ENCODE data around the gene PTK6. TPM values are rescaled to one million over a fixed set of nuclear protein-coding genes. Genes with fewer than 3 reads are reported as not detected.

The PTK6 gene
- total RNA-seq, 1 donor from 2014 or later = 4.9 TPM

DNA sequence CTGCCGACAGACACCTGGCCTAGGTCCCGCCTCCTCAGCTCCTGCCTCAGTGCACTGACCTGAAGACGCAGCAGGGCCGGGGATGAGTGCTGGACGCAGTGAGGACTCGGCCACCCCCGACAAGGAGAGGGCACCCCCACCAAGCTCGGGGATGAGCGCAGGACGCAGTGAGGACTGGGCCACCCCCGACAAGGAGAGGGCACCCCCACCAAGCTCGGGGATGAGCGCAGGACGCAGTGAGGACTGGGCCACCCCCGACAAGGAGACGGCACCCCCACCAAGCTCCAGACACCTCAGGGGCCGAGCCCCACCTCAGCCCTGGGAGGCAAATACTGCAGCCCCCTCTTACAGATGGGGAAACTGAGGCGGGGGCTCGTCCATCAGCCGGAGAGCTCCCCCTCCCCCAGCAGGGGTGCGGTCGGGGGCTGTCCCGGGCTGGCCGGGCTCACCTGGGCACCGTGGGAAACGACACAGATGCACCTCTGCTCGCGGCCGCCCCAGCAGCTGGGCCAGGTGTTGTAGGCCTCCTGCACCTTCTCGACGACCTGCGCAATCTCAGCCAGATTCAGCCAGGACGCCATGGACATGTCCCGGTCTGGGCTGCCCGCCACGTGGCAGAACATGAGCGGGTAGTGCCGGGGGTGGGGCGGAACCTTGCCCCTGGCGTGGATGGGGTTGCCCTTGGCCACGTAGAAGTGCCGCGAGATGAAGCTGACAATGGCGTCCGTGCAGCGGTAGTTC lies 29.4 kb upstream of the PTK6 start:
- H3K36me3 ChIP-seq = peaks cover 32% of the 10 kb centered on the region
- H3K4me1 ChIP-seq = peaks cover 8% of the 10 kb centered on the region
- no peaks in the 10 kb centered on the region for H3K27me3 ChIP-seq
- H3K9me3 ChIP-seq = no peaks in the 10 kb centered on the region
- no peak overlapping the region for H3K4me3 ChIP-seq
- intact Hi-C loops (cut with DNase I) = no loop called here
- DNase-seq (no peak), ATAC-seq (no peak)
- TF ChIP-seq, protein P1, sequence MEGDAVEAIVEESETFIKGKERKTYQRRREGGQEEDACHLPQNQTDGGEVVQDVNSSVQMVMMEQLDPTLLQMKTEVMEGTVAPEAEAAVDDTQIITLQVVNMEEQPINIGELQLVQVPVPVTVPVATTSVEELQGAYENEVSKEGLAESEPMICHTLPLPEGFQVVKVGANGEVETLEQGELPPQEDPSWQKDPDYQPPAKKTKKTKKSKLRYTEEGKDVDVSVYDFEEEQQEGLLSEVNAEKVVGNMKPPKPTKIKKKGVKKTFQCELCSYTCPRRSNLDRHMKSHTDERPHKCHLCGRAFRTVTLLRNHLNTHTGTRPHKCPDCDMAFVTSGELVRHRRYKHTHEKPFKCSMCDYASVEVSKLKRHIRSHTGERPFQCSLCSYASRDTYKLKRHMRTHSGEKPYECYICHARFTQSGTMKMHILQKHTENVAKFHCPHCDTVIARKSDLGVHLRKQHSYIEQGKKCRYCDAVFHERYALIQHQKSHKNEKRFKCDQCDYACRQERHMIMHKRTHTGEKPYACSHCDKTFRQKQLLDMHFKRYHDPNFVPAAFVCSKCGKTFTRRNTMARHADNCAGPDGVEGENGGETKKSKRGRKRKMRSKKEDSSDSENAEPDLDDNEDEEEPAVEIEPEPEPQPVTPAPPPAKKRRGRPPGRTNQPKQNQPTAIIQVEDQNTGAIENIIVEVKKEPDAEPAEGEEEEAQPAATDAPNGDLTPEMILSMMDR (IDR thresholded peaks at IDR 0.05) = no peak
- no peak overlapping the region for H3K27ac ChIP-seq

DNA sequence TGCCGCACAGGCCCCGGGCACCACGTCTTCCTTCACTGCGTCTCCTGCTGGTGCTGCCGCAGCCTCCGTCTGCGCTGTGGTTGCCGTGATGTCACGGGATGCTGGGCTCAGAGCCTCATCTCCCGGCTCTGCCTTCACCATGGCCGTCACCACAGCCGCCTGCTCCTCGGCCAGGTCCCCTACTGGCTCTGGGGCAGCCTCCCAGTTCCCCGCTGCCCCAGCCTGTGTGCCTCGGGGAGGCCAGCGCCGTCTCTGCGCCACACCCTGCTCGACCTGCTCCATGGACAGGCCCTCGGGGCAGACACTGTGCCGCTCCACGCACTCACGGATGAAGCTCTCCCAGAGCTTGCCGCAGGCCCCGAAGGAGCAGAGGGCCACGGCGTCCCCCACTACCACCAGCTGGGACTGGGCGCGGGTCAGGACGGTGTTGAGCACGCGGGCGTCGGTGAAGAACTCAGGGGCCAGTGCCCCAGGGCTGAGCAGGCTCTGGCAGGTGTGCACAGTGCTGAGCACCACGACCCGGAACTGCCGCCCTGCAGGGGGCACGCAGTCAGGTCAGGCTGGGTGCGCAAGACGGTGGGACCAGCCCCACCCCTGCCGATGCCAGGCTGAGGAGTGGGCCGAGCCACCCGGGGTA lies 28.6 kb upstream of the PTK6 start:
- no peaks in the 10 kb centered on the region for H3K27me3 ChIP-seq
- H3K27ac ChIP-seq = no peak overlapping the region
- H3K4me3 ChIP-seq = no peak overlapping the region
- DNase-seq (no peak), ATAC-seq (no peak)
- intact Hi-C loops (cut with DNase I) = no loop called here
- H3K4me1 ChIP-seq = peaks cover 8% of the 10 kb centered on the region
- H3K36me3 ChIP-seq = peaks cover 39% of the 10 kb centered on the region
- TF ChIP-seq, protein P1 (IDR thresholded peaks at IDR 0.05) = no peak
- H3K9me3 ChIP-seq = no peaks in the 10 kb centered on the region

DNA sequence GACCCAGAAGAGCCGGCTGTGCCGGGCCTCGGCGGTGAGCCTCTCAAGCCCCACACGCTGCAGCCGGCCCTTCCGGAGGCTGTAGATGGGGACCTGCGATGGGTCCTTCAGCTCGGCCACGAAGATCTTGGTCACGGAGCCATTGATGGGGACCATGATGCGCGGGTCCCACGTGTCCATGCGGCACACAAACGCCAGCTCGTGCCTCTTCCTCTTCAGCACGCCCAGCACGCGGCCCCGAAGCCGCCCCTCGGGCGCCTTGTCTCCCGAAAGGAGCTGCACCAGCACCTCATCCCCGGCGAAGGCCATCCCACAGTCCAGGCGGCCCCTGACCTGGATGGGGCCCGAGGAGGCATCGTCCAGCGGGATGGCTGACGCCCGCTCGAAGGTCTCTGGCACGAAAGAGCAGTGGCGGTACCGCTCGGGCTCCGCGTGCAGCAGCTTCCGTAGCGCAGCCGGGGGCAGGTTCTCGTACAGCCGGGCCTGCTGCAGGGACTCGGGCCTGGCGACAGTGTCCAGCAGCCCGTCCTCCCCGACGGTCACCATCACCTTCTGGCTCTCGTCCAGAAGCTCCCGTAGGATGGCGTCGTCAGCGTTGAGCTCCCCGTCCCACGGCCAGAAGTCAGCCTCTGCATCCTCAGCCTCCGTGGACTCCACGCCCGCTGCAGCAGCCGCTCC lies 28.0 kb upstream of the PTK6 start:
- no peak for ATAC-seq
- no peak overlapping the region for H3K27ac ChIP-seq
- intact Hi-C loops (cut with DNase I) = no loop called here
- no peak overlapping the region for H3K4me3 ChIP-seq
- no peaks in the 10 kb centered on the region for H3K9me3 ChIP-seq
- TF ChIP-seq, protein P1 (IDR thresholded peaks at IDR 0.05) = no peak
- DNase-seq = no peak
- peaks cover 46% of the 10 kb centered on the region for H3K36me3 ChIP-seq
- H3K4me1 ChIP-seq = peaks cover 8% of the 10 kb centered on the region
- H3K27me3 ChIP-seq = no peaks in the 10 kb centered on the region

DNA sequence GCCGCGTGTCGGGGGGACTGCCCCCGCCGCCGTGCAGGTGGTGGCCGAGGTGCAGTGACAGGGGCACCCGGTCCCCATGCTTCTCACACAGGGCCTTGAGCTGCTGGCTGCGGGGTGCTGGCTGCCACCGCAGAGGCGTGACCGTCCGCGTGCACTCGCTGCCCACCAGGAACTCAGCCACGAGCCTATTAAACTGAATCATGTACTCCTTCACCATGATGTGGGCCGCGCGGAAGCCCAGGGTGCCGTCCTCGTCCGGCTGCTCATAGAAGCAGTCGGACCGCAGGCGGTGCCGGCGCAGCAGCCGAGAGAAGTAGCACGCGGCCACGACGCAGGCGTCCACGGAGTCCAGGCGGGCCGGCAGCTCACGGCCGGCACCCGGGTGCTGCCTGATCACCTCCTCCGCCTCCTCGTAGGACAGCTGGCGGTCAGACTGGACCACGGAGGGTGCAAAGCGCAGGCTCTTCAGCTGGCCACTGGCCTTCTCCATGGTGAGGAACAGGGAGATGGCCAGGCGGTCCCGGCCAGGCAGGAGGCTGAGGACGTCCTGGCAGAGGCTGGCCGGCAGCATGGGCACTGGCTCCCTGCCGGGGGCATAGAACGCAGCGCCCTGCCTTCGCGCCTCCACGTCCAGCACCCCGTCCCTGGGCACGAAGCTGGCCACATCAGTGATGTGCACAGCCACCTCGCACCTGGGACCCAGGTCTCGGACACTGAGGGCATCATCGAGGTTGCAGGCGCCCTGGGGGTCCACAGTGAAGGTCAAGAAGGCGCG lies 27.0 kb upstream of the PTK6 start:
- Histone ChIP-seq H3K4me1 (peaks cover 8% of the 10 kb centered on the region), H3K4me3 (no peak overlapping the region), H3K36me3 (peaks cover 51% of the 10 kb centered on the region), H3K9me3 (no peaks in the 10 kb centered on the region), H3K27me3 (no peaks in the 10 kb centered on the region), H3K27ac (no peak overlapping the region)
- intact Hi-C loops (cut with DNase I) = no loop called here
- no peak for DNase-seq
- TF ChIP-seq, protein P1 (IDR thresholded peaks at IDR 0.05) = no peak
- no peak for ATAC-seq

DNA sequence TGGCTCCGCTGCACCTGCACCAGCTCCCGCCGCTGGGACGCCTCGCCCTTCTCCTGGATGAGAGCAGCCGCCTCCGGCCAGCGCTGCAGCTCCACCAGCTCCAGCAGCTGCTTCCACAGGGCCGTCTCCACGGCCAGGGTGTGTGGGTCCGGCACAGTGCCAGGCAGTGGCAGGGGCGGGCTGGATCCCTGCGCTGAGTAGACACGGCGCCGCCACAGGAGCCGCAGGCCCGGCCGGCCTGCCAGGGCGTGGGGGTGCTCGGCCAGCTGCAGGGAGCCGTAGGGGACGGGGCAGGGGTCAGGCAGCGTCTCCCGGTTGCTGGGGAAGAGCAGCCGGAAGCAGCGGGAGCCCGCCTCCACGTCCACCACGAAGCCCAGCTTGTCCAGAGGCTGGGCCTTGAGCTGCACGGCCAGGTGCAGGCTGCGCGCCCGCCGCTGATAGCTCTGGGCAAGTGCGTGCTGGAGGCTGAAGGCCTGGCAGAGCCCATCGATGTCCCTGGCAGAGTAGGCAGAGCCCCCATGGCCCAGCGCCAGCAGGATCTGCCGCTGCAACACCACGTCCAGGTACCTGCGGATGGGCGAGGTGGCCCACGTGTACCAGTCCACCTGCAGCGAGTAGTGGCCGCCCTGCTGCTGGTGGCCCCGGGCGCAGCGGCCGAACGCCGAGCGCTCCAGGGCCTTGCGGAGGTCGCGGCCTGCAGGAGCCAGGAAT lies 26.2 kb upstream of the PTK6 start:
- intact Hi-C loops (cut with DNase I) = no loop called here
- H3K36me3 ChIP-seq = peaks cover 58% of the 10 kb centered on the region

More for the DNA sequence above, 26.2 kb upstream of the PTK6 start:
- H3K4me1 ChIP-seq = peaks cover 5% of the 10 kb centered on the region
- no peak overlapping the region for H3K27ac ChIP-seq
- H3K9me3 ChIP-seq = no peaks in the 10 kb centered on the region
- DNase-seq = no peak
- TF ChIP-seq, protein P1 (IDR thresholded peaks at IDR 0.05) = no peak
- H3K4me3 ChIP-seq = no peak overlapping the region
- H3K27me3 ChIP-seq = no peaks in the 10 kb centered on the region
- ATAC-seq = no peak

Measured in upper lobe of right lung (tissue), 1 donor.